A673 (cell line): Measurements from ENCODE around the gene FADS6. TPM values are rescaled to one million over a fixed set of nuclear protein-coding genes. Genes with fewer than 3 reads are reported as not detected.
A peak's percentile ranks its signal among the peaks of the same experiment; 100 is the strongest.

Experiments used
- BruUV-seq: library from RNA; stranded (reverse); fragments of 400-500 nt; replicated peaks from 2 replicates; lab custom pipeline; 2021; lab: Mats Ljungman, UMichigan
- CTCF ChIA-PET: fragments of 300-600 bp; sonication (Branson Sonifier 250); formaldehyde crosslinking; loops from one replicate; lab custom pipeline; 2022; ENCODE audit warnings: antibody characterized with exemption; lab: Charles Lee
- POLR2A ChIA-PET: fragments of 300-600 bp; sonication (Branson Sonifier 250); formaldehyde crosslinking; loops from one replicate; lab custom pipeline; 2022; ENCODE audit warnings: antibody characterized with exemption; ENCODE audit not compliant: low non-redundant PET; lab: Charles Lee
- DNase-seq: peaks from one replicate; pipeline ENCODE4 v3.0.0-alpha.2; 2015; ENCODE audit warnings: low spot score
- H3K27ac ChIP-seq: fragments of 200-600 bp; sonication (generic); 2 replicates; pipeline ENCODE4 v1.5.1; 2016; ENCODE audit warnings: mixed run types, low read depth, mild to moderate bottlenecking, mixed read lengths, antibody characterized with exemption, low read length; ENCODE audit not compliant: poor library complexity, severe bottlenecking
- H3K27me3 ChIP-seq: fragments of 200-600 bp; sonication (generic); replicated peaks from 2 replicates; pipeline ENCODE4 v1.6.1; 2017; ENCODE audit warnings: mixed run types, low read depth, mild to moderate bottlenecking, mixed read lengths, antibody characterized with exemption, low read length; ENCODE audit not compliant: insufficient read depth, poor library complexity
- H3K36me3 ChIP-seq: fragments of 200-600 bp; sonication (generic); 2 replicates; pipeline ENCODE4 v1.6.1; 2016; ENCODE audit warnings: mixed run types, mild to moderate bottlenecking, mixed read lengths, antibody characterized with exemption, low read length; ENCODE audit not compliant: insufficient read depth, poor library complexity, severe bottlenecking
- H3K4me1 ChIP-seq: fragments of 200-600 bp; sonication (generic); 2 replicates; pipeline ENCODE4 v1.6.1; 2017; ENCODE audit warnings: mixed run types, mild to moderate bottlenecking, mixed read lengths, antibody characterized with exemption, low read length; ENCODE audit not compliant: insufficient read depth, poor library complexity, severe bottlenecking
- H3K4me3 ChIP-seq: fragments of 200-600 bp; sonication (generic); 2 replicates; pipeline ENCODE4 v1.5.1; 2016; ENCODE audit warnings: low read depth, mixed run types, mild to moderate bottlenecking, mixed read lengths, low read length; ENCODE audit not compliant: poor library complexity, severe bottlenecking
- H3K9me3 ChIP-seq: fragments of 200-600 bp; sonication (generic); 2 replicates; pipeline ENCODE4 v1.6.1; 2016; ENCODE audit warnings: mixed run types, low read depth, mild to moderate bottlenecking, mixed read lengths, antibody characterized with exemption, low read length; ENCODE audit not compliant: poor library complexity, severe bottlenecking
- CTCF ChIP-seq: fragments of 300-800, 200-600 bp; sonication (generic); conservative IDR thresholded peaks from 2 replicates; pipeline ENCODE4 v1.5.1; 2017; ENCODE audit warnings: low read depth, mild to moderate bottlenecking, antibody characterized with exemption, low read length, moderate library complexity, mixed read lengths
- EZH2 ChIP-seq: fragments of 200-600 bp; sonication (generic); IDR thresholded peaks from 2 replicates; pipeline ENCODE4 v1.6.1; 2017; ENCODE audit warnings: borderline replicate concordance, low read depth, mild to moderate bottlenecking, mixed read lengths, antibody characterized with exemption, low read length; ENCODE audit not compliant: poor library complexity, severe bottlenecking
- intact Hi-C: fragments of 100-400 bp; cut with micrococcal nuclease; formaldehyde crosslinking; loops from one replicate; pipeline ENCODE4 v1.10.0; 2022; ENCODE audit not compliant: unreplicated experiment
- total RNA-seq: library from RNA; stranded (reverse); gene quantifications from 2 replicates; pipeline ENCODE4 v1.2.3, GENCODE V29; 2021

Gene FADS6
- total RNA-seq, 1 experiment from 2014 or later = not detected

- peaks cover 19% of the 10 kb centered on the region for H3K4me1 ChIP-seq
- BruUV-seq = no TSS peak
- TF ChIP-seq EZH2 = no peak
- peak; percentile 98 for TF ChIP-seq CTCF
- peaks cover 14% of the 10 kb centered on the region for H3K27me3 ChIP-seq
- POLR2A ChIA-PET = no interaction called here
- CTCF ChIA-PET = interaction anchor here (0.8 kb wide), 2 partner anchors 120 to 1494 kb away, joined by 3 to 5 read pairs; no protein-coding TSS in a partner anchor
- H3K27ac ChIP-seq = no peak overlapping the region
- DNase-seq = peak; percentile 82
- H3K9me3 ChIP-seq = no peaks in the 10 kb centered on the region
- intact Hi-C loops = loop anchor here (1.0 to 5.0 kb wide), 3 partner anchors 43 to 208 kb away; no protein-coding TSS in a partner anchor
- no peaks in the 10 kb centered on the region for H3K36me3 ChIP-seq
- no peak overlapping the region for H3K4me3 ChIP-seq
These were observed 28.5 kb downstream of the FADS6 start for GRCh38 chr17:74864866-74865395.

GRCh38 chr17:74864297-74864865 is 29.1 kb downstream of the FADS6 start:
- POLR2A ChIA-PET = no interaction called here
- Histone ChIP-seq H3K4me1 (peaks cover 21% of the 10 kb centered on the region), H3K4me3 (no peak overlapping the region), H3K36me3 (no peaks in the 10 kb centered on the region), H3K27me3 (peaks cover 19% of the 10 kb centered on the region), H3K9me3 (no peaks in the 10 kb centered on the region), H3K27ac (no peak overlapping the region)
- no peak for TF ChIP-seq EZH2
- TF ChIP-seq CTCF = no peak
- no peak for DNase-seq
- BruUV-seq = no TSS peak
- intact Hi-C loops = loop anchor here (2.0 to 5.0 kb wide), 2 partner anchors 42 to 208 kb away; no protein-coding TSS in a partner anchor
- CTCF ChIA-PET = interaction anchor here (0.8 kb wide), 1 partner anchor 1494 kb away, joined by 5 read pairs; no protein-coding TSS in a partner anchor

- H3K4me1 ChIP-seq = peaks cover 21% of the 10 kb centered on the region
- H3K27me3 ChIP-seq = peaks cover 26% of the 10 kb centered on the region
- H3K27ac ChIP-seq = no peak overlapping the region
- no TSS peak for BruUV-seq
- H3K9me3 ChIP-seq = no peaks in the 10 kb centered on the region
- no peaks in the 10 kb centered on the region for H3K36me3 ChIP-seq
- no peak for DNase-seq
- ChIA-PET POLR2A (no interaction called here), CTCF (interaction anchor here (0.6 kb wide), 1 partner anchor 90 kb away, joined by 8 read pairs; no protein-coding TSS in a partner anchor)
- intact Hi-C loops = loop anchor here (2.0 to 5.0 kb wide), 2 partner anchors 41 to 207 kb away; no protein-coding TSS in a partner anchor
- H3K4me3 ChIP-seq = no peak overlapping the region
- no peak for TF ChIP-seq CTCF
- no peak for TF ChIP-seq EZH2
These were observed 29.8 kb downstream of the FADS6 start for GRCh38 chr17:74863420-74864296.
